Measurements from ENCODE around the gene ZNF433. TPM values are rescaled to one million over a fixed set of nuclear protein-coding genes. Genes with fewer than 3 reads are reported as not detected.

Gene ZNF433
- total and polyA plus RNA-seq, 8 donors, result 3.7 to 9.9 (median 5.0) TPM

DNA sequence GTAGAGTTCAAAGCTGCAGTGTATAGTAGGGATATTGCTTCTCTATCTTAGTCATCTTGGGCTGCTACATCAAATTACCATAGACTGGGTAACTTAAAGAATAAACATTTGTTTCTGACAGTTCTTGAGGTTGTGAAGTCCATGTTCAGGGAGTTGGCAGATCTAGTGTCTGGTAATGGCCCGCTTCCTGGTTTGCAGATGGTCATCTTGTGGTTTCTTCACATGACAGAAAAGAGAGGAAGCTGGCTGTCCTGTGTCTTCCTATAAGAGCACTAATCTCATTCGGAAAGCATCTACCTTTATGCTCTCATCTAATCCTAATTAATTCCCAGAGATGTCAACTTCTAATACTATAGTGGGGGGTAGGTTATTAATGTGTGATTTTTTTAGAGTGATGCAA lies 64.4 kb downstream of the ZNF433 start:
- 79 to 88% methylated on average over 2 of the region's 2 CpGs for WGBS, 2 donors
- TF ChIP-seq, protein P1, sequence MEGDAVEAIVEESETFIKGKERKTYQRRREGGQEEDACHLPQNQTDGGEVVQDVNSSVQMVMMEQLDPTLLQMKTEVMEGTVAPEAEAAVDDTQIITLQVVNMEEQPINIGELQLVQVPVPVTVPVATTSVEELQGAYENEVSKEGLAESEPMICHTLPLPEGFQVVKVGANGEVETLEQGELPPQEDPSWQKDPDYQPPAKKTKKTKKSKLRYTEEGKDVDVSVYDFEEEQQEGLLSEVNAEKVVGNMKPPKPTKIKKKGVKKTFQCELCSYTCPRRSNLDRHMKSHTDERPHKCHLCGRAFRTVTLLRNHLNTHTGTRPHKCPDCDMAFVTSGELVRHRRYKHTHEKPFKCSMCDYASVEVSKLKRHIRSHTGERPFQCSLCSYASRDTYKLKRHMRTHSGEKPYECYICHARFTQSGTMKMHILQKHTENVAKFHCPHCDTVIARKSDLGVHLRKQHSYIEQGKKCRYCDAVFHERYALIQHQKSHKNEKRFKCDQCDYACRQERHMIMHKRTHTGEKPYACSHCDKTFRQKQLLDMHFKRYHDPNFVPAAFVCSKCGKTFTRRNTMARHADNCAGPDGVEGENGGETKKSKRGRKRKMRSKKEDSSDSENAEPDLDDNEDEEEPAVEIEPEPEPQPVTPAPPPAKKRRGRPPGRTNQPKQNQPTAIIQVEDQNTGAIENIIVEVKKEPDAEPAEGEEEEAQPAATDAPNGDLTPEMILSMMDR (IDR thresholded peaks at IDR 0.05), result no peak
- ATAC-seq, result peak in 2 of 4 donors; percentile 46 to 62

DNA sequence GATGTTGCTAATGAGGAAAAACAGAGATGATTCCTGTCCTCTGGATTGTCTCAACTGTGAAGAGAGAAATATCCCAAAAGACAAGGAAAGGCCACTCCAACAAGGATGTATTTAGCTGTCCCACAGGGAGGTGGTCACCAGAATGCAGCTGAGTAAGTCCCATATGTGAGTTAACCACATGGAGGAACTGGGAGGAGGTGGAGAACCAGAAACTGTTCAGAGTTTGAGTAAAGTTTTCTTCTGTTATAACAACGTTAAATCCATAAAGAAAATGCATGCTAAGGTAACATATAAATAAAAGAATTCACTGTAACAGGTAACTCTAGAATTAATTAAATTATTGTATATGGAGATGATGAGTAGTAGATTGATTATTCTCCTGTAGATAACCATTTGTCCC lies 65.3 kb downstream of the ZNF433 start:
- WGBS, 2 donors, result 64 to 81% methylated on average over 1 of the region's 1 CpG
- no peak overlapping the region for H3K4me3 ChIP-seq
- H3K27ac ChIP-seq, result no peak overlapping the region
- H3K27me3 ChIP-seq, result no peaks in the 10 kb centered on the region
- no peaks in the 10 kb centered on the region for H3K36me3 ChIP-seq
- FAIRE-seq, result no peak
- H3K4me1 ChIP-seq, result no peaks in the 10 kb centered on the region
- intact Hi-C loops (cut with DNase I), result no loop called here
- no peaks in the 10 kb centered on the region for H3K9me3 ChIP-seq
- TF ChIP-seq, protein P1 (IDR thresholded peaks at IDR 0.05), result no peak
- no peak for ATAC-seq
- DNase-seq, result no peak

More for the DNA sequence above, 64.4 kb downstream of the ZNF433 start:
- no peaks in the 10 kb centered on the region for H3K4me1 ChIP-seq
- no peaks in the 10 kb centered on the region for H3K27me3 ChIP-seq
- H3K4me3 ChIP-seq, result no peak overlapping the region
- no peaks in the 10 kb centered on the region for H3K36me3 ChIP-seq
- intact Hi-C loops (cut with DNase I), result no loop called here
- H3K27ac ChIP-seq, result no peak overlapping the region
- FAIRE-seq (no peak), DNase-seq (no peak)
- no peaks in the 10 kb centered on the region for H3K9me3 ChIP-seq

DNA sequence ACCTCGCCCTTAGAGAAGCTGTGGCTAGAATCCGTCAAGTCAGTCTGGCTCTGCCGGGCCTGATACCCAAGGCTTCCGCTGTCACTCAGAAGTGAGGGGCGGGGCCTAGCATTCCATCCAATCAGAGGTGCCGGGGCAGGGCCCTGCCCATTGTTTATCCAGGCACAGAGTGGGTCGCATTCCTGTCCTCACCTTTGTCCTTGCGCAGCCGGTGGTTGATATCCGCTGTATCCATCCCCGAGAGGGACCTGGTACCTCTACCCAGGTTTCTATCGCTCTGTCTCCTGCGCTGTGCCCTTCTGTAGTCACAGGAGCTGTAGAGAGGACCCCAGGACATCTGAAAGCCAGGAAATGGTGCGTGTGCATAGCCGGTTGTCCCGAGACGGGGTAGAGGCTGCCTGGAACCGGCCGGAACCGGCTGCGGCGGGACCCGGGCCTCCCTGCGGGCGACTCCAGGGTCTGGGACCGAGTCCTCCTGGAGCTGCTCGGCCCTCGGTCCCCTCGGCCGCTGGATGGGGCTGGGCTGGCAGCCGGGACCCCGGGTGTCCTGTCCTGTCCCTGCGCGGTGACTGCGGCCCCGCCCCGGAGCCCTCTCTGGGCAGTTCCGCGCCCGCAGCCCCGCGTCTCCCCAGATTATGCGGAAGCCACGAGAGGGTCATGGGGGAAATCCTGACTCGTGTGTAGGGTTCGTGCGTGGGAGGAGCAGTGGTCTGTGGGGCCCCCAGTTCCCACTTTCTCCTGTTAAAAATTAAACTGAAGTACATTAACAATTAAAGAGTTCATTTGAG lies 70.4 kb downstream of the ZNF433 start, which contains the start of gene ZNF763:
ZNF763 (plus strand) TSS at position 183 of the 788 bp plus-strand sequence; CDS start at position 352, 169 bp downstream.
- peak; percentile 96 to 99 (median 98) for ATAC-seq
- TF ChIP-seq, protein P1 (IDR thresholded peaks at IDR 0.05), result no peak
- peaks cover 6 to 8% (median 6%) of the 10 kb centered on the region in 3 donors for H3K4me1 ChIP-seq
- peak within 1 kb of the TSS; percentile 45 to 78 (median 70) for H3K4me3 ChIP-seq
- peak; percentile 88 to 96 (median 92) for DNase-seq
- intact Hi-C loops (cut with DNase I), result no loop called here
- no peaks in the 10 kb centered on the region for H3K27me3 ChIP-seq
- 1 to 2% methylated on average over 47 of the region's 47 CpGs for WGBS, 2 donors
- H3K27ac ChIP-seq, result peak within 1 kb of the TSS; percentile 84 to 98 (median 90)
- FAIRE-seq, result no peak
- H3K9me3 ChIP-seq, result no peaks in the 10 kb centered on the region
- H3K36me3 ChIP-seq, result no peaks in the 10 kb centered on the region

Other genes with a start within 250 kb of the ZNF433 start
- 1 to 10 TPM in 4 of 6 donors, under 1 TPM in 2; 0.95 to 3.3 (median 1.4) TPM for gene ZNF491, start 237.2 kb downstream of the ZNF433 start, total RNA-seq
- gene ZNF491, start 237.2 kb downstream of the ZNF433 start, polyA plus RNA-seq, result 1 to 10 TPM; 1.1 to 1.2 TPM
- 1 to 10 TPM; 4.1 to 8.7 (median 6.7) TPM for gene ZNF440, start 221.4 kb downstream of the ZNF433 start, total RNA-seq
- gene ZNF440, start 221.4 kb downstream of the ZNF433 start, polyA plus RNA-seq, result 1 to 10 TPM; 5.1 to 6.3 TPM
- 1 to 10 TPM; 2.2 to 8.0 (median 2.8) TPM for gene ZNF439, start 187.0 kb downstream of the ZNF433 start, total RNA-seq
- 1 to 10 TPM; 7.4 to 7.5 TPM for gene ZNF439, start 187.0 kb downstream of the ZNF433 start, polyA plus RNA-seq
- 10 to 100 TPM in 1 of 6 donors, 1 to 10 TPM in 5; 4.4 to 13.6 (median 6.4) TPM for gene ZNF69, start 147.9 kb downstream of the ZNF433 start, total RNA-seq
- 10 to 100 TPM; 10.1 to 13.8 TPM for gene ZNF69, start 147.9 kb downstream of the ZNF433 start, polyA plus RNA-seq
- gene ZNF700, start 110.6 kb downstream of the ZNF433 start, total RNA-seq, result 10 to 100 TPM in 1 of 6 donors, 1 to 10 TPM in 5; 6.5 to 10.9 (median 7.7) TPM
- 10 to 100 TPM; 14.9 to 22.7 TPM for gene ZNF700, start 110.6 kb downstream of the ZNF433 start, polyA plus RNA-seq
- gene ZNF763, start 70.6 kb downstream of the ZNF433 start, total RNA-seq, result 1 to 10 TPM; 1.5 to 4.5 (median 2.4) TPM
- 1 to 10 TPM; 3.6 to 5.9 TPM for gene ZNF763, start 70.6 kb downstream of the ZNF433 start, polyA plus RNA-seq
- under 1 TPM; 0.19 to 0.87 (median 0.46) TPM for gene ZNF878, start 17.3 kb upstream of the ZNF433 start, total RNA-seq
- gene ZNF878, start 17.3 kb upstream of the ZNF433 start, polyA plus RNA-seq, result under 1 TPM; 0.19 to 0.23 TPM
- gene ZNF844, start 29.1 kb upstream of the ZNF433 start, total RNA-seq, result 10 to 100 TPM in 1 of 6 donors, 1 to 10 TPM in 5; 4.4 to 12.4 (median 5.7) TPM
- 1 to 10 TPM; 2.1 to 3.0 TPM for gene ZNF844, start 29.1 kb upstream of the ZNF433 start, polyA plus RNA-seq
- gene ZNF20, start 104.7 kb upstream of the ZNF433 start, total RNA-seq, result 1 to 10 TPM in 3 of 6 donors, under 1 TPM in 3; 0.63 to 3.3 (median 1.4) TPM
- 1 to 10 TPM; 2.2 to 2.8 TPM for gene ZNF20, start 104.7 kb upstream of the ZNF433 start, polyA plus RNA-seq
- 1 to 10 TPM; 1.9 to 4.3 (median 2.7) TPM for gene ZNF625, start 121.1 kb upstream of the ZNF433 start, total RNA-seq
- gene ZNF625, start 121.1 kb upstream of the ZNF433 start, polyA plus RNA-seq, result 1 to 10 TPM; 1.3 to 1.4 TPM
- 1 to 10 TPM; 2.1 to 5.8 (median 4.9) TPM for gene ZNF136, start 127.4 kb upstream of the ZNF433 start, total RNA-seq
- gene ZNF136, start 127.4 kb upstream of the ZNF433 start, polyA plus RNA-seq, result 1 to 10 TPM; 2.0 to 4.5 TPM